RKO (cell line): ENCODE measurements around the gene SNAI3.

Source experiments
- DNase-seq: peaks from one replicate; pipeline ENCODE4 v3.0.0-alpha.2; 2016; ENCODE audit warnings: low spot score

The SNAI3 gene

GRCh38 chr16:88686439-88687253, at the start of gene SNAI3:
SNAI3 (minus strand) TSS chr16:88686507; CDS start chr16:88686406, 101 bp downstream.
- DNase-seq = peak; percentile 80

DNA sequence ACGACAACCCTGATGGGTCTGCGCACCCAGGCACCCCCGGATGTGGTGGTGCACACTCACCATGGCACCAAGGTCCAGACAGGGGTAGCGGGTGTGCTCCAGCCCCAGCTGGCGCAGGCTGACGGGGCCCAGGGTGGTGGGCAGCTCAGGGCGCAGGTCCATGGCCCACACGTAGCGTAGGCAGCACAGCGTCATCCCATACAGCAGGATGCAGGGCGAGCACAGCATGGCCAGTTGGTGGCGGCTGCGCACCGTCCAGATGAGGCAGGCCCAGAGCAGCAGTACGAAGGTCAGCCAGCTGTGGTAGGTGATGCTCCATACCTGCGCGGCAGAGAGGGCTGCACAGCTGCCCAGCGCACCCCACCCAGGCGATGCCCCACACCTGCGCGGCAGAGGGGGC, 49.8 kb upstream of the SNAI3 start:
- DNase-seq = no peak

DNA sequence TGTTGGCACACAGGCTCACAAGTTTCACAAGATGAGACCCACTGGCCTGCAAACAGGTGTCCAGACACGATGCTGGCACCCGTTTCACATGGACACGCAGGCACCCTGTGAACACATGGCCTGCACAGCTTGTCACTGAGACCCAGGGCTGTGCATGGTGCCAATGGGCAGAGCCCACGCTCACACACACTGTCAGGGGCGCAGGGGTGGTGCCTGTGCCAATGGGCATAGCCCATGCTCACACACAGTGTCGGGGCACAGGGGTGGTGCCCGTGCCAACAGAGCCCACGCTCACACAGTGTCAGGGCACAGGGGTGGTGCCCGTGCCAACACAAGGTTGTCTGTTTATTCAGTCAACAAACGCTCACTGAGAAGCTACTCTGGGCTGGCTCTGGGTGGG, 49.3 kb upstream of the SNAI3 start:
- DNase-seq = no peak

DNA sequence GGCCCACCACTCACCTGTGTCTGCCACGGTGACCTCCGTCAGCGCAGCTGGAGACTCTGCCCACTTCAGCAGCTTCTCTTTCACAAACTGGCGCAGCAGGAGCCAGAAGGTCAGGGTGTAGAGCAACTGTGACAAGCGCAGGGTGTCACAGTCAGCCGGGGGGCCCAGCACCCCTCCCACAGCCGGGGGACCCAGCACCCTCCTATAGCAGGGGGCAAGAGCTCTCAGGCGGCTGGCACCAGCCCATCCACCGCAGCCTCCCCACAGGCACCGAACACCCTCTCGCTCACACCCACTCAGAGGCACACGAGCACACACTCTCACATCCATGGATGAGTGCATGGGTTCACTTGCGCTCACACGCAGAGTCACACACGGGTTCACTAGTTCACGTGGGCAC, 48.8 kb upstream of the SNAI3 start:
- no peak for DNase-seq

DNA sequence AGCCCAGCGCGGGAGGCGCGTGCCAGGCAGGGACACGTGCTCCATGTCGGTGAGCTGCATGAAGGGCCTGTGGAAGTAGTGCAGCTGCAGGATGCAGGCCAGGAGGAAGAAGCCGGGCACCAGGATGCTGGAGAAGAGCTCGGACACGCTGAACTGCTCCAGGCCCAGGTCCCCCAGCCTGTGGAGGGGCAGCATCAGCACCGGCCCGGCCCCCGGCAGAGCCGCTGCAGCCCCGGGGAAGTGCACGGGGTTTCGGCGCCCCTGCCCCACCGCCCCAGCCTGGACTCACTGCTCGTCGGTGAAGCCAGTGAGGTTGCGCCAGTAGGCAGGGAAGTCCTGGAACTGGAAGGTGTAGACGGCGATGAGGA, 48.0 kb upstream of the SNAI3 start:
- DNase-seq = no peak

DNA sequence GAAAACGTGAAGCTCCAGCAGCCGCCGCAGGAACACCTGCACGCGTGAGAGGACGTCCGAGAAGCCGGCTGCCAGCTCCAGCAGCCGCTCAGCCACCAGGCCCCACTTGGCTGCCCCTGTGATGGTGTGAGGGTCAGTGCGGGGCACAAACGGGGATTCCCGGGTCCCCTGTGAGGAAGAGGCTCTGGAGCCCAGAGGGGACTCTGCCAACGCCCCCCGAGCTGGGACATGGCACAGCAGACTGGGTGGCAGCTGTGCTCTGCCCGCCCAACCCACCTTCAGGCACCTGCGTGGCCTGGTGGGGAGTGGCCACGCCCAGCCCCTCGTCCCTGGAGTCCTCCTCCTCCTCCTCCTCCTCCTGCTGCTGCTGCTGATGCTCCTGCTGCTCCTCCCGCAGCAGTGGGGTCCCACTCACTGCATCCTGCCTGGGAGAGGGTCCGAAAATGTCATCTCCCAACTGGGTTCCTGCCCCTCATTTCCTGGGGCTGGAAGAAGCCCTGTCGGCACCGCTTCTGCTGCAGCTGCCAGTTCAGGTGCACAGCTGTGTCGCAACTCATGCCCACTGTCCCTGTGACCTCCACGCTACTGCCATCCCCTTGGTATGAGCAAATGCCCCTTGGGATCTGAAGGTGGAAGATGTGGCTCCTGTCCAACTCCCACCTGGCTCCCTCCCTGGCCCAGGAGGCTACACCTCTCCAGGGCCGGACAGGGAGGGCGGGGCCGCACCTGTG, 47.5 kb upstream of the SNAI3 start:
- DNase-seq = no peak

DNA sequence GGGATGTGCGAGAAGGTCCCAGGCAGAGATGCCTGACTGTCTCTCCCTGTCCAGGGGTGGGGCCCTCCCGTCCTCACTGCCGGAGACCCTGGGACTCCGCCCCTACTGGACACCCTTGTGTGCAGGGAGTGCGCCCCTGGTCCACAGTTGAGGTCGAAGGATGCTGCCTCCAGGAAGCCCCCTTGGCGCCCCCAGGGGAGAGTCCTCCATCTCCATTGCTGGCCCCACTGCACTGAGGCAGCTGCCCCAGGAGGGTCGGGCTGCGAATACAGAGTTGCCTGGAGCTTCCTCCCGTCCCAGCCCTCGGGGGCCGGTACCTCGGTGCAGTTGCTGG, 46.6 kb upstream of the SNAI3 start:
- no peak for DNase-seq

DNA sequence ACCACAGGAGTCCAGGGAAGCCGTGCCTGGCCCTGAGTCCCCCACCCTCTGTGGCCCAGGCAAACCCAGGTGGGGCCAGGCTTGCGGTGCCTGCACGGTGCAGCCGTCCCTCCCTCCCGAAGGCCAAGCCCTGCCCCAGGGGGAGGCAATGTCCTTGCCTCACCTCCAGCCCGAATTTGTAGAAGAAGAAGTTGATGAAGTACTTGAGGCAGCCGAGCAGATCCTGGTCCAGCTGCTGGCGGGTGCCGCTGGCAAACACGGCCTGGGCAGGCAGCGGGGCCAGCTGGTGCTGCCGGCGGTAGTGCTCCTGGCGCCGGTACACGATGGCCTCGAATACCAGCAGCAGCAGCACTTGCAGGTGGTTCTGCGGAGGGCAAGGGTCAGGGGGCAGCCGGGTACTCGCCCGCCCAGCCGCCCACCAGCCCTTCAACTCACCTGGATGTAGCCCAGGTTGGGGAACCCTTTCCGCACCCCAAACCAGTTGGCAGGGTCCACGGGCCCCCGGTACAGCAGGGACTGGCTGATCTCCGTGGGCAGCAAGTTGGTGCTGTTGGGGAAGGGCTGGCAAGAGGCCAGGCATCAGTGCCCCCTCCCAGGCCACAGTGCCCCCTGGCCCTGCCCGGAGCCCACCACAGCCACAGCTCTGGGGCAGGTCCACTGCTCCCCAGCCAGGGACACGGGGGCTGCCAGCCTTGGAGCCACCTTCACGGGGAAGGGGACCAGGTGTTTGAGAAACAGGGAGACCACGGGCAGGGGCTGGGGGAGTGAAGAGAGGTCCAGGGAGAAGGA, 46.1 kb upstream of the SNAI3 start:
- DNase-seq = no peak

DNA sequence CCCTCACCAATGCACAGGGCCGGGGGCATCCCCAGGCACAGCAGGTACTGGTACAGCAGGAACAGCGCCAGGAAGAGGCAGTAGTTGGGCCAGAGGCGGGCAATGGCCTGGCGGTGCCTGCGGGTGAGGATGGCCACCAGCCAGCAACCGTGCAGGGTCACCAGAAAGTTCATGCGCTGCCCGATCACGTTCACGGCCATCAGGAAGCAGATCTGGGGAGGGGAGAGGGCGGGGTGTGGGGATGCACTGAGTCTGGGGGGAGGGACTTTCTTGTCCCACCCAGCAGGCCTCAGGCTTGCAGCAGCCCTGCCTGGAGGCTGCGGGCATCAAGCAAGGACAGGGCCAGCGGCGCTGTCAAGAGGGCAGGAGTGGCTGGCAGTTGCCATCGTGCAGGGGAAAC, 45.4 kb upstream of the SNAI3 start:
- no peak for DNase-seq

DNA sequence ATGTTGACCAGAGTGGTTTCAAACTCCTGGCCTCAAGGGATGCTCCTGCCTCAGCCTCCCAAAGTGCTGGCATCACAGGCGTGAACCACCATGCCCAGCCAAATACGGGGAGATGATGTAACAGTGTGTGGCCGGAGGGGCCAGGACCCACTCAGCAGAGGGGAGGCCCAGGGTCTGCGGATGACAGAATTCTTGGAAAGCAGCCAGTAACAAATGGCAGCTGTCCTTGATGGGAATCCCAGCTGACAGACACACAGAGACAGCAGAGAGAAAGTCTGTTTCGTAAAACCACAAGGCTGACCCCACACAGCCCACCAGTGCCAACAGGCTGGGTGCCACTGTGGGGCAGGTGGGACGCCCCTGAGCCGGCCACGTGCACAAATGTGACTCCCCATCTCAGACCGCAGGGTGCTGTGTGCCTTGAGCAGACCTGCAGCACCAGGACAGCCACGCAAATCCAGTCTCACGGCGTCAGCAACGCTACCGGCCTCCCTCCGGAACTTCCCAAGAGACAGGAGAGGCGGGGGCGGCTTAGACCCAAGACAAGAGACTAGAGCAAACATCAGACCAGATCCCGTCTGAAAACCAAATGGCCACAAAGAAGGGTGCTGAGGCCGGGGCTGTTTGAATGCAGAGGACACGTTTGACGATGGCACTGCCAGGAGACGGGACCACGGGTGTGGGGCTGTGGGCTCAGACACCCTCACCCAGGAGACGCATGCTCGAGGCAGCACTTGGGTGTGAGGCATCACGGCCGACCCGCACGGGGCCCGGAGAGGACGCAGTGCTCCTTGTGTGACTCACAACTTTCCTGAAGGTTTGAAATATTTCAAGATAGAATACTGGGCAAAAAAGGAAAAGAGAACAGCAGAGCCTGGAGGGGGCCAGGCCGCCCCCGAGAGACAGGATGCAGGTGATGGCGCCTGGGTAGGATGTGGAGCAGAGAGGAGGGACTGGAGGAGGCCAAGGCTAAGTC, 44.6 kb upstream of the SNAI3 start:
- DNase-seq = no peak

DNA sequence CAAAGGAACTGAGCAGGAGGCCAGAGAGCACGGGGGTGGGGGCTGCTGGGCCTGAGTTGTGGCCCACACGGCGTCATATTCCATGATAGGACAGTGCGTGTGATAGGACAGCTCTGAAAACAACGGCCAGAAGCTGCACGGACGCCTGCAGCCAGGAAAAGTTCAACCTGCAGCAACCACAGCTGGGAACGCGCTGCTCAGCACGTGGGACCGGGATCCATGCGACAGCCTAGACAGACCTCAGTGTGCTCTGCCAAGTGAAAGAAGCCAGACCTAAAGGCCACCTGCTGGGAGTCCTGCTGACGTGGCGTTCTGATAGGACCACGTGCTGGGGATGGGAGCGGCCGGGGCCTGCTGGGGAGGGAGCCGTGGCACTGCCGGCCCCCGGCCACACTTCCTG, 41.6 kb upstream of the SNAI3 start:
- DNase-seq = no peak

DNA sequence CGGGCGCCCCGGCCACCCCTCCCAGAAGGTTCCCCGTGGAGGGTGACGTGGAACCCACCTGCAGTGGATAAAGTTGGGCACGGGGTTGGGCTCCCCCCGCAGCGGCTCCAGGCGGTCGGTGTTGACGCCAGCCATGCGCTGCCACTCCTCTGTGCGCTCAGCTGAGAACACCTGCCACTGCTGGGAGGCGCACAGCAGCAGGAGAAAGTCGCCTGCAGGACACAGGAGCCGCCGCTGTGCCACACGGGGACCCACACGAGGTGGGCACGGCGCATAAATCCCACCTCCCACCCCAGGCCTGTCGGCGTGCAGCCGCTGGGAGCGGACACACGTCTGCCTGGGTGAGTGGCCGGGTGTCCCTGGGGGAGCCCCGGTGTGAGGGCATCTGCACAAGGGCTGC, 40.7 kb upstream of the SNAI3 start:
- no peak for DNase-seq

DNA sequence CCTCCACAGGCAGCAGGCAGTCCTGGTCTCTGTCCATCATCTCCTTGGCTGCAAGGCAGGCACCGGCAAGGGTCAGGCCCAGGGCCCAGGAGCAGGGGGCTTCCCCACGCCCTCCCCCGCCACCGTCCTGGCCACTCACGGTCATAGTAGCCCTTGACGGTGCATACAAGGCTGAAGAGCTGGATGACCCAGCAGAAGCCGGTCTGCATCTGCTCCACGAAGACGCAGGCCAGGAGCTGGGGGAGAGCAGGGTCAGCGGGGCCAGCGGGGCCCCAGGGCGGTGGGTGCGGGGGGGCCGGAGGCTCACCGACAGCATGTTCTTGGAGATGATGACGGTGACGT, 40.1 kb upstream of the SNAI3 start:
- no peak for DNase-seq

DNA sequence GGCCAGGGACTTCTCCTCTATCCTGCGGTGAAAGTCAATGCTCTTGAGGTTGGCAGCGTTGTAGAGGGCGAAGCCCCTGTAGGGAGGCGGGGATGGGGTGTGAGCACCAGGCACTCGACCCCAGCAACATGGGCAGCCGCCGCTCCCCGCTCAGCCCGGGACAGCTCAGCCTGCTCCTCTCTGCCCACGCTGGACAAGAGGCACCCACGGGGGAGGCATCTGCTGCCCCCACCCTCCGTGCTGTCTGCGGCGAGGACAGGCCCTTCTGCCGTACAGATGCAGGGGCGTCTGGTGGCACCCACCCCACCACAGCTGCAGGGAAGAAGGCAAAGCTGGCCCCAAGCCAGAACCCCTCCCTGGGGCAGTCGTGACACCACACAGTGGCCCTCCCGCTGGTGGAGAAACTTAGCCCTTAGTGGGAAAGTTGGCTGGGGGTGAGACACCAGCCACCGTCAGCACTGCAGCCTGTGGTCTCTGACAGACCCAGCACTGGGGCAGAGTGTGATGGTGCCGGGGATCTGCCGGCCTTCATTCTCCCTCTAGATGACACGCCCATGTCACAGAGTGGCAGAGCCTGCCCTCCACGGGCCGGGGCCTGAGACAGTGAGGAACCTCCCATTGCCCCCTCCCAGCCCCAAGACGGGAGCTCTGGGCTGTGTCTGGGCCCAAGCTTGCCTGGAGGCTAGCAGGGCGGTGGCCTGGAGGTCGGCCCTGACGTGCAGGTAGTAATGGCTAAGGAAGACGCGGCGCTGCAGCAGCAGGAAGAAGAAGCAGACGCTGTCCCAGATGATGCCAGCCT, 39.5 kb upstream of the SNAI3 start:
- DNase-seq = no peak

GRCh38 chr16:88724855-88725555, 38.7 kb upstream of the SNAI3 start:
- no peak for DNase-seq

GRCh38 chr16:88723911-88724310, 37.6 kb upstream of the SNAI3 start:
- no peak for DNase-seq

- DNase-seq = no peak
These were observed 37.2 kb upstream of the SNAI3 start for GRCh38 chr16:88723507-88723887.

GRCh38 chr16:88722784-88723506, 36.6 kb upstream of the SNAI3 start:
- DNase-seq = no peak

DNA sequence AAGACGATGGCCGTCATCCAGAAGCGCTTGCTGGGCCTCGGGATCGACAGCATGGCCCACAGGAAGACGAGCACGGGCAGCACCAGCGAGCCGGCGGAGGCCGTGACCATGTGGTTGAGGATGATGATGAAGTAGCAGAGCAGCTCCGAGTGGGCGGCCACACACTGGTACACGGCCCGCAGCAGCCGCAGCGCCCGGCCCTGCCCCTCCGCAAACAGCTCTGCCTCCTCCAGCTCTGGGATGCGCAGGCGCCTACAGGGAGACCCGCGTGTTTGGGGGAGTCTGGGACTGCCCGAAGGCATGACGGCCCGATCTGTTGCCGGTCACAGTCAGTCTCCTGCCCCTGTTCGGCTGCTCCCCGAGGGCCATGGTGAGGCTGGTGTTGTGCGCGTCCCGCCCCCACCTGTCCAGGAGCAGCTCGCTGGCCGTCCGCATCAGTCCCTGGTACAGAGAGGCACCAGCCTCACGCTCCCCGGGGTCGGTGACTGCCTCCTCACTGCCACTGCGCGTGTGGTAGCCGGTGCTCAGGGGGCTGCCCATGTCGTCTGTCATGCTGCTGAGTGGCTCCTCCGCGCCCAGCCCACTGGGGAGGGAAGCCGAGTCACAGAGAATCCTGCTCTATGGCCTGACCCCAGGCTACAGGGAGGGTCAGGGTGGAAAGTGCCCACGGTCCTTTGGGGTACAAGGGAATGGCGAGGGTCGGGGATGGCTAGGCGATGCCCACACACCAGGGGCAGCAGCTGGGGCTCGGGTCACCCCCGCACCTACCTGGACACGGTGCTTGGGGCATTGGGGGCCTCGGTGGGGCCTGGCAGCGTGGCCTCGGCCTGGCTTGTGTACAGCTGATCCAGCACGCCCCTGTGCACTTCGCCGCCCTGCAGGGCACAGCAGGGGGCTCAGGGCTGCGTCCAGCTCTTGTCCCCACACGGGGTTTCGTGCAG, 35.8 kb upstream of the SNAI3 start:
- no peak for DNase-seq
